ENCODE data around the gene TANGO6. TPM values are rescaled to one million over a fixed set of nuclear protein-coding genes. Genes with fewer than 3 reads are reported as not detected.

The TANGO6 gene
- total RNA-seq, 2 experiments from 2014 or later, result 22.7 to 22.8 TPM

- TF ChIP-seq EZH2phosphoT487 (IDR thresholded peaks at IDR 0.05; ENCODE audit: borderline replicate concordance, low read depth, low read length) (no peak), CTCF (conservative IDR thresholded peaks at IDR 0.05; ENCODE audit: low read length) (no peak)
- no peak overlapping the region for H3K4me2 ChIP-seq (ENCODE audit: low read length)
- DNase-seq (ENCODE audit: low spot score), result no peak
- H3K4me1 ChIP-seq (ENCODE audit: insufficient read depth, low read length, poor library complexity, severe bottlenecking), result no peaks in the 10 kb centered on the region
- H3K9me3 ChIP-seq (ENCODE audit: low read length), result no peaks in the 10 kb centered on the region
- BruUV-seq (replicated peaks), result no TSS peak
- H3K79me2 ChIP-seq (ENCODE audit: insufficient read depth, low read depth, low read length), result peaks cover 7% of the 10 kb centered on the region; the same call in 1 of the 2 replicates
- intact Hi-C loops (cut with micrococcal nuclease; ENCODE audit: unreplicated experiment), result no loop called here
- peaks cover 83% of the 10 kb centered on the region for H3K36me3 ChIP-seq (ENCODE audit: insufficient read depth, low read length)
- no peaks in the 10 kb centered on the region for H3K9me2 ChIP-seq (ENCODE audit: insufficient read depth, low read length)
- CTCF ChIA-PET (ENCODE audit: unreplicated experiment), result interaction anchor here (1.0 kb wide), 1 partner anchor 13 kb away, joined by 3 read pairs; no protein-coding TSS in a partner anchor
- H3K4me3 ChIP-seq (ENCODE audit: low read depth, low read length, poor library complexity, severe bottlenecking), result no peak overlapping the region
- POLR2A ChIA-PET, result no interaction called here
- no peaks in the 10 kb centered on the region for H4K20me1 ChIP-seq (ENCODE audit: insufficient read depth, low read length)
- H3K27ac ChIP-seq (ENCODE audit: low read depth, low read length, poor library complexity, severe bottlenecking), result no peak overlapping the region
- no peak overlapping the region for H2AFZ ChIP-seq (ENCODE audit: low read length)
These were observed 275.1 kb downstream of the TANGO6 start for GRCh38 chr16:69118468-69118867.

GRCh38 chr16:69118994-69119393 is 275.7 kb downstream of the TANGO6 start:
- Histone ChIP-seq H2AFZ (ENCODE audit: low read length) (no peak overlapping the region), H3K36me3 (ENCODE audit: insufficient read depth, low read length) (peaks cover 89% of the 10 kb centered on the region), H4K20me1 (ENCODE audit: insufficient read depth, low read length) (no peaks in the 10 kb centered on the region), H3K79me2 (ENCODE audit: insufficient read depth, low read depth, low read length) (peaks cover 12% of the 10 kb centered on the region; the same call in 1 of the 2 replicates), H3K9me3 (ENCODE audit: low read length) (no peaks in the 10 kb centered on the region), H3K4me1 (ENCODE audit: insufficient read depth, low read length, poor library complexity, severe bottlenecking) (no peaks in the 10 kb centered on the region), H3K9me2 (ENCODE audit: insufficient read depth, low read length) (no peaks in the 10 kb centered on the region), H3K4me3 (ENCODE audit: low read depth, low read length, poor library complexity, severe bottlenecking) (no peak overlapping the region), H3K27ac (ENCODE audit: low read depth, low read length, poor library complexity, severe bottlenecking) (no peak overlapping the region), H3K4me2 (ENCODE audit: low read length) (no peak overlapping the region)
- ChIA-PET CTCF (ENCODE audit: unreplicated experiment) (no interaction called here), POLR2A (no interaction called here)
- intact Hi-C loops (cut with micrococcal nuclease; ENCODE audit: unreplicated experiment), result no loop called here
- no TSS peak for BruUV-seq (replicated peaks)
- no peak for TF ChIP-seq CTCF (conservative IDR thresholded peaks at IDR 0.05; ENCODE audit: low read length)
- no peak for TF ChIP-seq EZH2phosphoT487 (IDR thresholded peaks at IDR 0.05; ENCODE audit: borderline replicate concordance, low read depth, low read length)
- no peak for DNase-seq (ENCODE audit: low spot score)

- no peak overlapping the region for H2AFZ ChIP-seq (ENCODE audit: low read length)
- H3K9me3 ChIP-seq (ENCODE audit: low read length), result no peaks in the 10 kb centered on the region
- intact Hi-C loops (cut with micrococcal nuclease; ENCODE audit: unreplicated experiment), result no loop called here
- no peak for TF ChIP-seq CTCF (conservative IDR thresholded peaks at IDR 0.05; ENCODE audit: low read length)
- TF ChIP-seq EZH2phosphoT487 (IDR thresholded peaks at IDR 0.05; ENCODE audit: borderline replicate concordance, low read depth, low read length), result no peak
- no peak overlapping the region for H3K4me3 ChIP-seq (ENCODE audit: low read depth, low read length, poor library complexity, severe bottlenecking)
- H3K4me2 ChIP-seq (ENCODE audit: low read length), result no peak overlapping the region
- ChIA-PET CTCF (ENCODE audit: unreplicated experiment) (no interaction called here), POLR2A (no interaction called here)
- H3K27ac ChIP-seq (ENCODE audit: low read depth, low read length, poor library complexity, severe bottlenecking), result no peak overlapping the region
- H4K20me1 ChIP-seq (ENCODE audit: insufficient read depth, low read length), result no peaks in the 10 kb centered on the region
- H3K9me2 ChIP-seq (ENCODE audit: insufficient read depth, low read length), result no peaks in the 10 kb centered on the region
- no TSS peak for BruUV-seq (replicated peaks)
- H3K79me2 ChIP-seq (ENCODE audit: insufficient read depth, low read depth, low read length), result peaks cover 15% of the 10 kb centered on the region; the same call in 1 of the 2 replicates
- peaks cover 94% of the 10 kb centered on the region for H3K36me3 ChIP-seq (ENCODE audit: insufficient read depth, low read length)
- H3K4me1 ChIP-seq (ENCODE audit: insufficient read depth, low read length, poor library complexity, severe bottlenecking), result no peaks in the 10 kb centered on the region
- DNase-seq (ENCODE audit: low spot score), result no peak
These were observed 276.2 kb downstream of the TANGO6 start for GRCh38 chr16:69119536-69119935.
